ENCODE measurements around the gene ARPC2.
A peak's percentile ranks its signal among the peaks of the same experiment; 100 is the strongest.

Gene ARPC2

DNA sequence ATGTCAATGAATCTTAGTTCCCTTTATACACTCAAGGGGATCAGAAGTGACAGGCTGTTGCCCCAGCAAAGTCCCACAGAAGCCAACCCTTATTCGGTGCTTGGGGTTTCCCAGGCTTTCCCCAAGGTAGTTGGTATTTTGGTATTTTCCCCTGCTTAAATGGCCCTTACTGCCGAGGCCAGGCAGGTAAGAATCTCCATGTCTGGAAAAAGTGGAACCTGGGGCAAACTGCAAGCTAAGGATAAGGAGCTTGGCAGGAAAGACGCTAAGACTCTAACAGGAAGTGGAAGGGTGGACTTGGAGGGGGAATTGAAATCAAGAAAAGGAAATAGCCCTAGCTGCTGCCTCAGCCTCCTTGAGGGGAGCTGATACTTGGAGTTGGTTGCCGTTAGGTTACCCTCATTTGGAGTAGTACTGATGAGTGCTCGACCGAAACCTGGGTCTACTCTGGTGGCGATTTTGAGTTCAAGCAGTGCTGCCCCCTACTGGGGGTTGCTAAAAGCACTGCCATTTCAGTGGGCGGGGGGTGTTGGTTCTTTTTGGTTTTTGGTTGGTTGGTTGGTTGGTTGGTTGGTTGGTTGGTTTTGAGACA, 40.5 kb downstream of the ARPC2 start:
- no peaks in the 10 kb centered on the region for H3K9me3 Mint-ChIP-seq
- peak; percentile 96 for ATAC-seq
- peak overlapping the region; percentile 31 for H3K4me3 Mint-ChIP-seq
- peaks cover 90% of the 10 kb centered on the region for H3K4me1 Mint-ChIP-seq
- peaks cover 32% of the 10 kb centered on the region for H3K36me3 Mint-ChIP-seq
- peak overlapping the region; percentile 77 for H3K27ac Mint-ChIP-seq
- no peaks in the 10 kb centered on the region for H3K27me3 Mint-ChIP-seq

- Mint-ChIP-seq H3K27me3 (no peaks in the 10 kb centered on the region), H3K36me3 (peaks cover 31% of the 10 kb centered on the region), H3K9me3 (no peaks in the 10 kb centered on the region), H3K4me1 (peaks cover 91% of the 10 kb centered on the region), H3K4me3 (peak overlapping the region; percentile 4), H3K27ac (peak overlapping the region; percentile 73)
- ATAC-seq: no peak
Measured at GRCh38 chr2:218259099-218259961, 42.3 kb downstream of the ARPC2 start.

DNA sequence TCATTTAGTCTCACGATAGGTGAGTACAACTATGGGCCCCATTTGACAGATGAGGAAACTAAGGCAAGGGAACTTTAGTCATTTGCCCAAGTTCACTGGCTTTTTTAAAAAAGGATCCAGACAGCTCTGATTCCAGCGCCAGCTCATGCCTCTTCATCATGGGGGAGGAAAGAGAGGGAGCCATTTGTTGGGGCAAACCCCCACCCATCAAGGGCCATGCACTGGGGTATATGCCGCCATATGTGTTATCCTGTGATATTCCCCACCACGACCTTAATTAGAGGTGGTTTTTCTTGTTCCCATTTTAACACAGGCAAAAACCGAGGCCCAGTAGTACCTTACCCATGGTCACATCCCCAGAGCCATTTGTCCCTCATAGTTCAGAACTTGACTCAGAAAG, 43.2 kb downstream of the ARPC2 start:
- Mint-ChIP-seq H3K27ac (peak overlapping the region; percentile 73), H3K36me3 (peaks cover 31% of the 10 kb centered on the region), H3K9me3 (no peaks in the 10 kb centered on the region), H3K27me3 (no peaks in the 10 kb centered on the region), H3K4me1 (peaks cover 97% of the 10 kb centered on the region), H3K4me3 (no peak overlapping the region)
- ATAC-seq: no peak

DNA sequence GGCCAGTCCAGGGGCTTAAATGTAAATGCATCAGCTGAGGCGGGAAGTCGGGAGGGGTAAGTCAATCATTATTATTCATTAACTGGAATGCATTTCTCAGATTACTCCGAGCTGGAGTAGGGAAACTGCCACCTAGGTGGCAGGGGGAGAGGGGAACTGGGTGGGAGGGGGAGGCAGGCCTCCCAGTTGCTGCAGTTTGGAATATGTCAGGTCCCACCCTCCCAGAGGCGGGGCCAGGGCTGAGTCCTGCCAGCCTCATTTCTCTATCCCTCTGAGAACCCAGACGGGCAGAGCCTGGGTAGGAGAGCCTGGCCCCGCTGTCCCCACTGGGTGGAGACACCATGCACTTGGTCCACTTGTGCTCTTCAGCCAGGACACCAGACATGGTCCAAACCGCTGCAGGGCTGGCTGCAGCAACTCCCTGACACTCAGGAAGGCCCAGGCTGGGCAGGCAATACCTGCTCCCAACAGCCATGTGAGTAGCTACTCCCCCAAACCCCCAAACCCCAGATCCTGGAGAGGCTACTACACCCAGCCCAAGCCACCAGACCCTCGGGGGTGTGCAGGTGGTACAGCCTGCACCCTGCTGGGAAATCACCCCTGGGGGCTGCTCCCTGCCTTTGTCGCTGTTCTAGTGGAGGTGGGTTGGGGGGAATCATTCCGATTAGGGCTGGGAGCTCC, 43.9 kb downstream of the ARPC2 start, which contains the start of gene GPBAR1:
Gene GPBAR1 (plus strand): TSS at position 274 of the 681 bp plus-strand sequence. CDS start 1,710 bp downstream, outside the sequence.
- peak within 1 kb of the TSS; percentile 73 for H3K27ac Mint-ChIP-seq
- H3K36me3 Mint-ChIP-seq: peaks cover 35% of the 10 kb centered on the region
- H3K4me3 Mint-ChIP-seq: peak within 1 kb of the TSS; percentile 6
- H3K27me3 Mint-ChIP-seq: no peaks in the 10 kb centered on the region
- ATAC-seq: no peak
- H3K4me1 Mint-ChIP-seq: peaks cover 97% of the 10 kb centered on the region
- H3K9me3 Mint-ChIP-seq: no peaks in the 10 kb centered on the region

- no peak for ATAC-seq
- Mint-ChIP-seq H3K27ac (peak overlapping the region; percentile 73), H3K27me3 (no peaks in the 10 kb centered on the region), H3K9me3 (no peaks in the 10 kb centered on the region), H3K36me3 (peaks cover 38% of the 10 kb centered on the region), H3K4me3 (peak overlapping the region; percentile 6), H3K4me1 (peaks cover 94% of the 10 kb centered on the region)
Measured at GRCh38 chr2:218261423-218262236, 44.6 kb downstream of the ARPC2 start.

- Mint-ChIP-seq H3K27ac (peak overlapping the region; percentile 73), H3K4me1 (peaks cover 94% of the 10 kb centered on the region), H3K36me3 (peaks cover 44% of the 10 kb centered on the region), H3K4me3 (no peak overlapping the region), H3K27me3 (no peaks in the 10 kb centered on the region), H3K9me3 (no peaks in the 10 kb centered on the region)
- no peak for ATAC-seq
Measured at GRCh38 chr2:218262237-218262600, 45.2 kb downstream of the ARPC2 start.

DNA sequence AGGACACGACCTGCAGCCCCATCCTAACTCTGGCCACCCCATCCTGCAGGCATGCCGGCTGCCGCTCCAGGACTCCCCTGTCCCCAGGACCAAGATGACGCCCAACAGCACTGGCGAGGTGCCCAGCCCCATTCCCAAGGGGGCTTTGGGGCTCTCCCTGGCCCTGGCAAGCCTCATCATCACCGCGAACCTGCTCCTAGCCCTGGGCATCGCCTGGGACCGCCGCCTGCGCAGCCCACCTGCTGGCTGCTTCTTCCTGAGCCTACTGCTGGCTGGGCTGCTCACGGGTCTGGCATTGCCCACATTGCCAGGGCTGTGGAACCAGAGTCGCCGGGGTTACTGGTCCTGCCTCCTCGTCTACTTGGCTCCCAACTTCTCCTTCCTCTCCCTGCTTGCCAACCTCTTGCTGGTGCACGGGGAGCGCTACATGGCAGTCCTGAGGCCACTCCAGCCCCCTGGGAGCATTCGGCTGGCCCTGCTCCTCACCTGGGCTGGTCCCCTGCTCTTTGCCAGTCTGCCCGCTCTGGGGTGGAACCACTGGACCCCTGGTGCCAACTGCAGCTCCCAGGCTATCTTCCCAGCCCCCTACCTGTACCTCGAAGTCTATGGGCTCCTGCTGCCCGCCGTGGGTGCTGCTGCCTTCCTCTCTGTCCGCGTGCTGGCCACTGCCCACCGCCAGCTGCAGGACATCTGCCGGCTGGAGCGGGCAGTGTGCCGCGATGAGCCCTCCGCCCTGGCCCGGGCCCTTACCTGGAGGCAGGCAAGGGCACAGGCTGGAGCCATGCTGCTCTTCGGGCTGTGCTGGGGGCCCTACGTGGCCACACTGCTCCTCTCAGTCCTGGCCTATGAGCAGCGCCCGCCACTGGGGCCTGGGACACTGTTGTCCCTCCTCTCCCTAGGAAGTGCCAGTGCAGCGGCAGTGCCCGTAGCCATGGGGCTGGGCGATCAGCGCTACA, 45.9 kb downstream of the ARPC2 start:
- Mint-ChIP-seq H3K36me3 (peaks cover 51% of the 10 kb centered on the region), H3K27me3 (no peaks in the 10 kb centered on the region), H3K9me3 (no peaks in the 10 kb centered on the region), H3K27ac (peak overlapping the region; percentile 57), H3K4me3 (no peak overlapping the region), H3K4me1 (peaks cover 94% of the 10 kb centered on the region)
- ATAC-seq: no peak

- Mint-ChIP-seq H3K27me3 (no peaks in the 10 kb centered on the region), H3K4me1 (peaks cover 89% of the 10 kb centered on the region), H3K4me3 (no peak overlapping the region), H3K27ac (peak overlapping the region; percentile 57), H3K36me3 (peaks cover 51% of the 10 kb centered on the region), H3K9me3 (no peaks in the 10 kb centered on the region)
- no peak for ATAC-seq
Measured at GRCh38 chr2:218263817-218264641, 47.0 kb downstream of the ARPC2 start.

DNA sequence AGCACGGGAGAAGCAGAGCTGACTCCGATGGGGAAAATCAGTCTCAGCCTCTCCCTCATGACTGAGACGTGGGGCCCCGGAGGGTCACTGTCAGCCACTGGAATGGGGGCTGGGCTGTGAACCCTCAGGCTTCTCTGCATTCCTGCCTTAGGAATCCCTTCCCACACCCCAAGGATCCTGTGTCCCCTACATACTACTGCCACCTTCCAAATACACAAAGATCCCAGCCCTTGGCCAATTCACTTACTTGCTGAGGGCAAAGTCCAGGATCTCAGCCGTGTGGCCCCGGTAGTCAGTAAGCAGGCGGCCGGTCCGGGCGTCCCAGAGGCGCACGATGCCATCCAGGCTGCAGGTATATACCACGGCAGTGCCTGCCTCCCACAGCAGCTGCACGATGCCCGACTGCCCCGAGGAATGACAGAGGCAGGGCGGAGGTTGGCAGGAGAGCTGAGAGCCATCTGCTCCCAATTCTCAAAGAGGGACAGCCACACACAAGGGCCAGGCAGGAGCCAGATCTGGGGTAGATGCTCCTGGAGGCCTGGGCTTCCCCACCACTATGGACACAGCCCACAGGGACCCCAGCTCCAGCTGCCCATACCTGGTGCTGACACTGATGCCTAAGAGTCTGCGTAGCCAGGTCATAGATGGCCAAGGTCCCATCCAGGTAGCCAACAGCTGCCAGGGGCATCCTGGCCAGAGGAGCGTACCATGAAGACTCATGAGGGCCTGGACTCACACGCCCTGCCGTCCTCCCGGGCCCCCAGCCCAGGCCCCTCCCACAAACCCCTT, 48.0 kb downstream of the ARPC2 start:
- H3K4me1 Mint-ChIP-seq: peaks cover 86% of the 10 kb centered on the region
- peaks cover 51% of the 10 kb centered on the region for H3K36me3 Mint-ChIP-seq
- H3K9me3 Mint-ChIP-seq: no peaks in the 10 kb centered on the region
- ATAC-seq: no peak
- no peaks in the 10 kb centered on the region for H3K27me3 Mint-ChIP-seq
- H3K4me3 Mint-ChIP-seq: no peak overlapping the region
- peak overlapping the region; percentile 22 for H3K27ac Mint-ChIP-seq

DNA sequence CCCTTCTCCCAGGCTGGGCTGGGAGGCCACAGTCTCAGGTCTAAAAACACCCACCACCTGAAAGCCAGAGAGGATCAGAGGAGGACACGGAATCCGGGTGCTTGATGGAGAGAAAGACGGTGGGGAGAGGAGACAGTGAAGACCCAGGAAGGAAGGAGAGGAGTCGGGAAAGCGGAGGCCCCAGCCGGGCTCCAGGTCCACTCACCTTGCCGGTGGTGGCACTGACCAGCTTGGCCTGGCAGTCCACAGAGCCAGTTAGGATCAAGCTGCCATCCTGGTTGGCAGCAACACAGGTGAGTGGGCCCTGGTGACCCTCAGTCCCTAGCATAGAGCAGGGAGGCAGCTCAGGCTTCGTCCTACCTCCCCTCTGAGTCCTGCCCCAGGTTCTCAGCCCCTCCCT, 48.6 kb downstream of the ARPC2 start:
- Mint-ChIP-seq H3K4me3 (no peak overlapping the region), H3K9me3 (no peaks in the 10 kb centered on the region), H3K27ac (peak overlapping the region; percentile 22), H3K4me1 (peaks cover 80% of the 10 kb centered on the region), H3K27me3 (no peaks in the 10 kb centered on the region), H3K36me3 (peaks cover 51% of the 10 kb centered on the region)
- no peak for ATAC-seq

DNA sequence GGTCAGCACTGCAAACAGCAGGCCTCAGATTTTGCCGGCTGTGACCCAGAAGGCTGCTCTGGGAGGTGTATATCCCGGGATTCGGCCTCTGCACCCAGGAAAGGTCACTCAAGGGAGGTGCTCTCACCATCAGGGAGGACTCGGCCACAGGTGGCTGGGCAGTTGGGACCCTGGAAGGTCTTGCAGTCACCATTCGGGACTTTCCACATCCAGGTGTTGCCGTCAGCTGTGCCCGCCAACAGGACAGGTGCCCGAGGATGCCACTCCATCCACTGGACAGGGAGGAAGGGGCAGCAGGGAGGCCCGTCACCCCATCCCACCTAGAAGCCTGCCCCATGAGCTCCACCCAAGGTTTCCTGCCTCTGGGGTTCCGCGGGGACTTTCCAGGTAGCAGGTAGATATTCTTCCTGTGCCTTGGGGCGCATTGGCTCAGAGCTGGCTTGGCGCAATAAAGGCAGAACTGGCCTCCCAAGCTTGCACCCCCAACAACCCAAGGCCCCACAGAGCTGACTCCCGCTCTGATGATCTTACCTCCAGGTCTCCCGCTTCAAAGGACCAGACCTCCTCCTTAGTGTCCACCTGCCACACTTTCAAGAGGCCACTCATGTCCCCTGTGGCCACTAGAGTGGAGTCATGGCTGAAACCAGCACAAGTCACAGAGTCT, 49.5 kb downstream of the ARPC2 start:
- H3K27me3 Mint-ChIP-seq: no peaks in the 10 kb centered on the region
- no peak for ATAC-seq
- peaks cover 79% of the 10 kb centered on the region for H3K4me1 Mint-ChIP-seq
- peaks cover 51% of the 10 kb centered on the region for H3K36me3 Mint-ChIP-seq
- no peak overlapping the region for H3K4me3 Mint-ChIP-seq
- H3K9me3 Mint-ChIP-seq: no peaks in the 10 kb centered on the region
- no peak overlapping the region for H3K27ac Mint-ChIP-seq

- Mint-ChIP-seq H3K36me3 (peaks cover 51% of the 10 kb centered on the region), H3K9me3 (no peaks in the 10 kb centered on the region), H3K4me1 (peaks cover 79% of the 10 kb centered on the region), H3K4me3 (no peak overlapping the region), H3K27me3 (no peaks in the 10 kb centered on the region), H3K27ac (no peak overlapping the region)
- no peak for ATAC-seq
Measured at GRCh38 chr2:218267259-218267658, 50.3 kb downstream of the ARPC2 start.

Measured in stimulated activated memory B cell treated with anti-CD40 and anti-IgM and Interleukin-4, amounts not matched to agents 10 μg/mL and 1 μg/mL and 100 μg/mL, for 72 hours (primary cell).